KBM-7 (cell line): ENCODE measurements around the gene CAMTA1.

Experiments used
- DNase-seq: peaks from one replicate; pipeline ENCODE4 v3.0.0-alpha.2; 2015
- in situ Hi-C: fragments of 300-500 bp; cut with MboI; formaldehyde crosslinking; loops from 2 replicates; pipeline ENCODE4 v1.14.3; 2020; ENCODE audit warnings: low sequenced_read_pairs, low pct_unique_long_range_greater_than_20kb, mixed read lengths

The CAMTA1 gene

GRCh38 chr1:6961289-6961688, 176.0 kb downstream of the CAMTA1 start:
- DNase-seq = no peak
- in situ Hi-C loops = no loop called here

- DNase-seq = no peak
- in situ Hi-C loops = no loop called here
These were observed 176.7 kb downstream of the CAMTA1 start for GRCh38 chr1:6961905-6962477.

- no peak for DNase-seq
- in situ Hi-C loops = no loop called here
These were observed 177.3 kb downstream of the CAMTA1 start for GRCh38 chr1:6962478-6962995.

- peak; percentile 5 for DNase-seq
- in situ Hi-C loops = no loop called here
These were observed 178.0 kb downstream of the CAMTA1 start for GRCh38 chr1:6962996-6963911.

- DNase-seq = no peak
- in situ Hi-C loops = no loop called here
These were observed 178.7 kb downstream of the CAMTA1 start for GRCh38 chr1:6963912-6964307.

DNA sequence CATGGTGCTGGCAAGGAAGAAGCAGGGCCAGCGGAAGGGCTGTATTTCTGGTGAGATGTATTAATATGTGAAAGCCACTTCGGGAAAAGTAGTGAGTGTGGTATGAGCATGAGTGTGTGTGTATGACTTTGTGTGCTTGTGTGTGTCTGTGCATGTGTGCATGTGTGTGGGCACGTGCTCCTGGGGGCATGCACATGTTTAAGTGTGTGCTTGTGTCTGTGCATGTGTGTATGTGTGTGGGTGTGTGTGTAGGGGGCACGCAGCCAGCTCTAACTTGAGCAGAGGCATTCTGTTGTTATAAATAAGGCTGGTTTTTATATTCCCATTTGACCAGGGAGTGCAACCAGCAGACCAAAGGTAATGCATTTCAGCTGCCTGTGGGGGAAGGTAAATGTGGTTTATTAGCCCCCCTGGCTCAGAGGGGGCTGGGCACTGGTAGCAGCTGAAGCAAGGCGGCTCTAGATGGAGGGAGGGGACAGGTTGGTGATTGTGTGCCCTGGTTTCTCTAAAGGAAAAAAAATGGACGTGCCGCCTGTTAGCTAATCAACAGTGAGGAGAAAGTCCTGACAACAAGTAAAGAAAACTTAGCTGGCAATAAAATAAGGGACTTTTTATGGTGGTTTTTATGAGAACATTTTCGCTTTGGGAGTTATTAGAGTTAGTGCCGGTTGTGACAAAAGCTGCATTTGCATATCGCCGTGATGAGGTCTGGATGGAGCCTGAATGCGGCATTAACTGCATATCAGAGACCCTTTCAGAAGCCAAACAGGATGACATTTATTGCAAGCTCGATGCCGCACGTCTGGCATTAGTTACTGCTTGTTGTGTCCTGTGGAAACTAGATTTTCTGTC, 180.1 kb downstream of the CAMTA1 start:
- in situ Hi-C loops = no loop called here
- DNase-seq = no peak

DNA sequence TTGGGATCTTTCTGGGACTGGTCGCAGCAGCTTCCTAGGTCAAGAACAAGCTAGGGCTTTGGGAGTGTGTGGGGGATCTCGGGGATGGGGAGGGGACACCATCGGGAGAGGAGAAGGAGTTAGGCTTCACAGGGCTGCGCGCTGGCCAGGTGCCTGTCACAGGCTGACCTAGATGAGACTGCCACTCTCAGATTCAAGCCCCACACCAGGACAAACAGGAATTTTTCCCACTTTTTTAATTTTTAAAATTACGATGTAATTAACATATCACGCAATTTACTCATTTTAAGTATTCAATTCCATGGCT, 180.6 kb downstream of the CAMTA1 start:
- no peak for DNase-seq
- in situ Hi-C loops = no loop called here

DNA sequence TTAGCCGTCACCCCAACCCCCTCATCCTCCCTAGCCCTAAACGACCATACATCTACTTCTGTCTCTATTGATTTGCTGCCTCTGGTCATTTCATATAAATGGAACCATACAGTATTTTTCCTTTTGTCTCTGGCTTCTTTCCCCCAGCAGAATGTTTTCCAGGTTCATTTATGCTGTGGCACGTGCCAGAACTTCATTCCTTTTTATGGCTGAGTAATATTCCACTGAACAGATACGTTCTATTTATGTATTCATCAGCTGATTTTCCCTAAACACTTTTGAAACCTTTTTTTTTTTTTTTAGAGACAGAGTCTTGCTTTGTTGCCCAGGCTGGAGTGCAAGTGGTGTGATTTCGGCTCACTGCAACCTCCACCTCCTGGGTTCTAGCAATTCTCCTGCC, 181.1 kb downstream of the CAMTA1 start:
- DNase-seq = no peak
- in situ Hi-C loops = no loop called here

- DNase-seq = no peak
- in situ Hi-C loops = no loop called here
These were observed 182.3 kb downstream of the CAMTA1 start for GRCh38 chr1:6967431-6968111.

DNA sequence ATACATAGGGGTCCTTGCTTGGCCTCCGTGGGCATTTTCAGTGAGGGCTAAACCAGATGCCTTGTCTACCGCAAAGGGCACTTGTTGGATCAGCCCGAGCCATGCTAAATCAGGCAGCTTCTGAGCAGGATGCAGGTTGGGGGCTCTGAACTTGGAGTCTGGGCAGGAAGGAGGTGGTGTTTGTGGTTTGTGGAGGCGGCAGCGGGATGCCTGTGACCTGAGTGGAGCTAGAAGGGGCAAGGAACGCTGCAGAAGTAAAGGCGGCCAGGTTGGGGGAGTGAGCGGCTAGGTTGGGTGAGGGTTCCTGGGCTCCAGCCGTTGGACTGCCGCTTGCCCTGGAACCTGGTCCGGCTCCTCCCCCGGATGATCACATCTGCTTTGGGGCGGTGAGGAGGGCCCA, 183.9 kb downstream of the CAMTA1 start:
- in situ Hi-C loops = no loop called here
- peak; percentile 63 for DNase-seq

DNA sequence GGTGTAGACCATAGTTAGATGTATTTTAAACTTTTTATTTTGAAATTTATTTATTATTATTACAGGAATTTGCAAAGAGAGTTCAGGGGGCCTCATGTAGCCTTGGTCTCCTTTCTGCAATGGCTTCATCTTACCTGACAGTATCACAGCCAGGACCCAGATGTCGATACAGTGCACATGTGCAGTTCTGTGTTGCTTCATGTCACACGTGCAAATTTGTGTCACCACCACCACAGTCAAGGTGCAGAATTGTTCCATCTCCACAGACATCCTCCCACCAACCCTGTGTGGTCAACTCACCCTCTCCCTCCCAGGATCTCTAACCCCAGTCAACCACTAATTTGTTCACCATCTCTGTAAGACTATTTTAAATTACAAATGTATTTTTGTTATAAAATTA, 184.5 kb downstream of the CAMTA1 start:
- DNase-seq = no peak
- in situ Hi-C loops = no loop called here

DNA sequence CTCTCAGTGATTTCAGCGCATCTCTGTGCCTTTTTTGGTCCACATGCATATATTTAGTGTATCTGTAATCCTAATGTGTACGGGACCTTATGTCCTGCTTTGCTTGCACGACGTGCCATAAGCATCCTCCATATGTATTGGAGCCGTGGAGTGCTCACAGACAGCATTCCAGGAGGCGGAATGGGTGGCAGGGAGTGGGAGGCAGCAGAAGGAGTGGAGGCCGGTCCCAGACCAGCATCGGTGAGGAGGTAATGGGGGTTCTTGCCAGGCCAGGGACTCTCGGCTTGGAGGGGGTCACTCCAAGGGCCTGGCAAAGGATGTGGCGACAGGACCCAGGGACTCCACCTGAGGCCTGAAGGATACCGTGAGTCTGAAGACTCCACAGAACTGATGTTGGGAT, 185.0 kb downstream of the CAMTA1 start:
- in situ Hi-C loops = no loop called here
- no peak for DNase-seq

- in situ Hi-C loops = no loop called here
These were observed 185.8 kb downstream of the CAMTA1 start for GRCh38 chr1:6971048-6971447.

DNA sequence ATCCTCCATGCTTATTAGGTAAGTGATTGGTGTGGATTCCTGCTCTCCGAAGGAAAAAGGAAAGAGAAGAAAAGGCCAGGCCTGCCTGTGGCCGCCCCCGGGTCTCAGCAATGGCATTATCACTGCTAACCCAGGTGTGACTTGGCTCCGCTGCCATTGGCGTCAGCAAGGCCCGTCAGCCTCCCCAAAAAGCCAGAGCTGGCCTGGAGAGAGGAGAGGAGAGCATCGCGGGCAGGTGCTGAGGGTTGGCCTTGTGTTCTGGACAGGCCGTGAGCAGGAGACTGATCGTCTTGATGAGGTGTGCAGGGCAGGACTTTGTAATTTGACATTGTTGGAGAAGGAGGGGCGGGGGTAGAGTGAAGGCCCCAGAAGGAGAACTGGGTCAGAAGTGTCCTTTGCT, 186.4 kb downstream of the CAMTA1 start:
- in situ Hi-C loops = no loop called here
- DNase-seq = no peak

More at GRCh38 chr1:6971048-6971447, 185.8 kb downstream of the CAMTA1 start:
- no peak for DNase-seq

DNA sequence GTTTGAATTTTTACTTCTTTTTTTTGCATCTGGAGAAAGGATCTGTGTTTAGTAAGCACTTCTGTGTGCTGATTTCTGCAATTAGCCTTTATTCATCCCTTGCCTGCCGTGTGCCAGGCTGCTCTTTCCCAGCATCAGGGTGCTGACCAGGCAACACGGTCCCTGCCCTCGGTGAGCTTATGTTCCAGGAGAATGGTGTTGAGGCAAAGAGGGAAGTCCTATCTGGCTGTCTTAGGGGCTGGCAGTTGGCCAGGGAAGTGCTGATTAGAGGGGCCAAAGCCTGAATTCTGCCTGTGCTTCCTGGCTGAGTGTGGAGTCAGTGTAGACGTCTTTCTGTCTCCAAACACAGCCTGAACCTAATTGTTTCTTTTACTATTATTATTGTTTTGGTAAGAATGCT, 187.1 kb downstream of the CAMTA1 start:
- in situ Hi-C loops = no loop called here
- DNase-seq = no peak

DNA sequence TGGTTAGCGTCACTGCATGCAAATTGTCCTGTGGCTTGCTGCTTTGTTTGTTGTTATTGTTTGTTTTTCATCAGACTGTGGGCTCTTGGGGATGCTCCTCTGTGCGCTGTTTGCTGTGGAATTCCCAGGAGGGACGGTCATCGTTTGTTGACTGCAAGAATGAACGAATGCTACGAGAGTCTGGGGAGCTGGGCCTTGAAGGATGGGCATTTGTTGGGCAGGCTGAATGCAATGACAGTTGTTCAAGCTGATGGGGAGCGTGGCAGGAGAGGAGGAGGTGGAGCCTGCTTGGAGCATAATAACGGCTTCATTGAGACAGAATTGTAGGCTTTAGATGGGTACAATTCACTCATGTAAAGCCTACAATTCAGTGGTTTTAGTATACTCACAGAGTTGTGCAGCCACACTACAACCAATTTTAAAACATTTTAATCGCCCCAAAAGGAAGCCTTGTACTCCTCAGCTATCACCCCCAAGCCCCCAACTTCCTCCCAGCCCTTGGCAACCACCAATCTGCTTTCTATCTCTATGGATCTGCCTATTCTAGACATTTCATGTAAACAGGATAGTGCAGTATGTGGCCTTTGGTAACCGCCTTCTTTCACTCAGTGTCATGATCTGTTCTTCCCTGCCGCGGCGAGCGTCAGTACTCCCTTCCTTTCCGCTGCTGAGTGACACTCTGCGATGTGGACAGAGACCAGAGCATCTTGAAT, 190.2 kb downstream of the CAMTA1 start:
- DNase-seq = no peak
- in situ Hi-C loops = no loop called here

DNA sequence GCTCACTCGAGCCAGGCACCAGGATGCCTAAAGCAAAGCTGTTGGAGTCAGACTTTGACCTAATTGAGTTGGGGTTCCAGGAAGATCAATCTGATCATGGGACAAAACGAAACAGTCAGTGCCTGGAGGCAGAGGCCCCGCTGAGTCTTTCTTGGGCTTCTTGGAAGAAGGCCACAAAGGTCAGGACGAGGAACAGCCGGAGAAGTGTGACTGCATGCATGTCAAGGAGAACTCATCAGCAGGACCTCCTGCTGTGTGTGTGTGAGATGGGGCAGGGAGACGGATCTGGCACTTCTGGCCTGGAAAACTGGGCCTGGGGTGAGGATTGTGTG, 190.8 kb downstream of the CAMTA1 start:
- DNase-seq = no peak
- in situ Hi-C loops = no loop called here

DNA sequence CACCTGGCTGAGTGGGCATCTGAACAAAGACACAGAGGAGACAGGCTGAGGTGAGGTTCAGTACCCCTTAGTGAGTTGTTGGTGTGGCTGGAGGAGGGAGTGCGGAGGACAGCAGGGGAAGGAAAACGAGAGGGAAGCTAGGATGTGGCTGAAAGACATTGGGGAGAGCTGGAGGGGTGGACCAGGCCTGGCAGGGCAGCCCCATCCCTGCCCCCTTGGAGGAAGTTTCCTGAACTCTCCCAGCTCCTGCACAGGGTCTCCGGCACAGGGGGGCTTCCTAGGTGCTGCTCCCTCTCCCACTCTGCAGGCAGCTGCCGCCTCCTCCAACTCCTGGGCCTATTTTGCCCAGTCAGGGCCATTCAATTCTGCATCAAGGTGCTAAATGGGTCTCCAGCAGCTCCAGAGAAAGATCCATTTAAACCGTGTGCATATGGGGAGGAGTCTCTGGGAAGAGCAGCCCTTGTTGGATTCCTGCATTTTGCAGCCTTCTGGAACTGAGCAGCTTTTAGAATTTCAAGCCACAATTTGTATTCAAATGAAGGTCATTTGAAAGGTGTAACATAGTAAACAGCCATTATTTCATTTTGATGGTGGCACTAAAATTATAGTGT, 193.9 kb downstream of the CAMTA1 start:
- no peak for DNase-seq
- in situ Hi-C loops = no loop called here
